ENCODE measurements around the gene ATP2C2. TPM values are rescaled to one million over a fixed set of nuclear protein-coding genes. Genes with fewer than 3 reads are reported as not detected.

The ATP2C2 gene
- total and polyA plus RNA-seq, 9 of the 15 experiments (the other 6 are each of a cell fraction or from before 2014, with no cell fraction given) = 0.75 TPM; not detected in 8

- FAIRE-seq (peak; percentile 100), ATAC-seq (peak; percentile 92), DNase-seq (ENCODE audit: extremely low read depth in 1 of 4, low spot score in 3 of 4) (peak; percentile 72 to 83 (median 74))
- CTCF ChIA-PET (ENCODE audit: low intra/inter-chr PET ratio) = interaction anchor here (0.6 to 1.7 kb wide), 8 partner anchors 208 to 559 kb away, joined by 3 to 15 read pairs (median 3); partner anchors contain the start of gene NECAB2
- in situ Hi-C loops (cut with MboI) = loop anchor here (5.0 to 10.0 kb wide), 2 partner anchors 420 to 527 kb away; no protein-coding TSS in a partner anchor
- no TSS peak for BruUV-seq (replicated peaks)
- Histone ChIP-seq H3K4me3 (no peak overlapping the region), H3K27ac (ENCODE audit: extremely low read depth, low read depth, low read length) (no peak overlapping the region), H4K20me1 (replicated peaks; ENCODE audit: control insufficient read depth, insufficient read depth, low read length) (peaks cover 7% of the 10 kb centered on the region; the same call in 1 of the 2 replicates), H3K27me3 (ENCODE audit: control insufficient read depth in 2 of 2, insufficient read depth in 2 of 2, low read length in 2 of 2) (no peaks in the 10 kb centered on the region), H3K9ac (ENCODE audit: insufficient read depth in 1 of 2, low read depth in 2 of 2, low read length in 2 of 2) (no peak overlapping the region), H3K9me3 (replicated peaks; ENCODE audit: control insufficient read depth, insufficient read depth, low read depth, low read length) (no peaks in the 10 kb centered on the region), H3K4me1 (replicated peaks in 1 of 2; ENCODE audit: control insufficient read depth in 2 of 2, insufficient read depth in 2 of 2, low read length in 2 of 2) (peaks cover 0 to 16% of the 10 kb centered on the region in 2 experiments; a peak in 2 of 5 replicates), H3K36me3 (ENCODE audit: control insufficient read depth, insufficient read depth, low read length) (no peaks in the 10 kb centered on the region), H2AFZ (ENCODE audit: low read depth, low read length) (no peak overlapping the region), H3K79me2 (ENCODE audit: control insufficient read depth, insufficient read depth, low read length) (no peaks in the 10 kb centered on the region), H3K9me1 (ENCODE audit: control insufficient read depth, insufficient read depth, low read length) (no peaks in the 10 kb centered on the region), H3K4me2 (ENCODE audit: insufficient read depth, low read length) (no peak overlapping the region)
- WGBS (ENCODE audit: insufficient coverage, low coverage, missing lambda C conversion rate) = 33% methylated on average over 15 of the region's 15 CpGs
- intact Hi-C loops (cut with micrococcal nuclease) = loop anchor here (1.0 to 10.0 kb wide), 4 partner anchors 207 to 528 kb away; partner anchors contain the start of gene TAF1C
- POLR2A ChIA-PET = interaction anchor here (0.5 kb wide), 1 partner anchor 273 kb away, joined by 3 read pairs; no protein-coding TSS in a partner anchor
- peak; percentile 68; the same call in 1 of the 2 replicates for TF ChIP-seq CREM (IDR thresholded peaks at IDR 0.05; ENCODE audit: low read depth)
- peak; percentile 88 to 94 (median 91) for TF ChIP-seq CTCF (IDR thresholded peaks at IDR 0.05 in 2 of 3, conservative IDR thresholded peaks at IDR 0.05 in 1 of 3; ENCODE audit: insufficient read depth in 2 of 3, low read depth in 1 of 3, low read length in 3 of 3)
- 0 out of 4 replicates have a peak, but pooled peaks of 1 of the 2 experiments have one; percentile 41 for TF ChIP-seq ARNT (IDR thresholded peaks at IDR 0.05)
- TF ChIP-seq POLR2AphosphoS5 (IDR thresholded peaks at IDR 0.05; ENCODE audit: control insufficient read depth, insufficient read depth, low read depth, low read length) = no peak
- peak; percentile 57; the same call in 1 of the 2 replicates for TF ChIP-seq ARID2 (IDR thresholded peaks at IDR 0.05)
- peak; percentile 92 for TF ChIP-seq DEAF1 (CRISPR knock-in tag; IDR thresholded peaks at IDR 0.05)
- TF ChIP-seq L3MBTL2 (IDR thresholded peaks at IDR 0.05) = 0 out of 2 replicates have a peak, but pooled peaks have one; percentile 22
- 0 out of 2 replicates have a peak, but pooled peaks have one; percentile 21 for TF ChIP-seq JUND (IDR thresholded peaks at IDR 0.05; ENCODE audit: borderline replicate concordance, low read depth, low read length)
- no peak for TF ChIP-seq JUND (tag; IDR thresholded peaks at IDR 0.05; ENCODE audit: borderline replicate concordance, low read depth, low read length)
Measured at GRCh38 chr16:84484579-84485254, 116.4 kb downstream of the ATP2C2 start.

All from K562 (cell line).